GM21786 (cell line): Measurements from ENCODE around the gene CALU.

Experiments
- ATAC-seq: cut with Tn5 transposase; IDR thresholded peaks from one replicate; pipeline ENCODE4 v1.9.1; 2021; ENCODE audit not compliant: unreplicated experiment

CALU gene

GRCh38 chr7:128739048-128739962 lies at the start of gene CALU:
TSS of gene CALU (plus strand) at chr7:128739359. CDS start at chr7:128748584, 9,225 bp downstream.
- ATAC-seq = peak; percentile 99

- ATAC-seq = no peak
These were observed 47.9 kb upstream of the CALU start for GRCh38 chr7:128691227-128691626.

DNA sequence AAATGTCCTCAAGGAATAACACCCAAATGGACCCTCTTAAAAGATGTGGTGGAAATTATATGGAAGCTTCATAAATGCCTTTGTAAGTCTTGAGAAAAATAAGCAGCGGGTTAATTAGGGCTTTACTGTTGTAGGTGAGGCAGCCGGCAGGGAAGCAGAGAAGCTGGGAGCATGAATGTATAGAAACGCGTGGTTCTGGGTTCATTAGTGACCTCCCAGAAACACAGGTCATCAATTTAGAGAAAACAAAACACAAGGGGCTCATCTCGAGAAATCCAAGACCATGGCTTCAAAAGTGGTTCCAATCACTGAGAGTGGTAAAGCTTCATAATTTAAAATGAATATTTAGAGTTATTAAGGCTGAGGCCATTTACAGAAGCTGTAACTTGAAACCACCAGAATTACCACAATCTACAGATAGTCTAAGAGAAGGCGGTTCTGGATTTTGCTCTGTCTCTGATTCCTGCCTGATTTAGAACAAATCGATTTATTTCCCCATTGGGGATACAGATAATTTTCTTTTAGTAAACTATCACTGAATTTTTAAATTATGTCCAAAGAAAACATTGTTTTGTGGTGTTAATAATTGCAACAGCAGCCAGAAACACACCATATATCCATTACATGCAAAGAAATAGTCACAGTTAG lies 46.4 kb upstream of the CALU start:
- ATAC-seq = no peak

- ATAC-seq = no peak
These were observed 45.7 kb upstream of the CALU start for GRCh38 chr7:128693373-128694015.

GRCh38 chr7:128694738-128695137 lies 44.4 kb upstream of the CALU start:
- ATAC-seq = no peak

DNA sequence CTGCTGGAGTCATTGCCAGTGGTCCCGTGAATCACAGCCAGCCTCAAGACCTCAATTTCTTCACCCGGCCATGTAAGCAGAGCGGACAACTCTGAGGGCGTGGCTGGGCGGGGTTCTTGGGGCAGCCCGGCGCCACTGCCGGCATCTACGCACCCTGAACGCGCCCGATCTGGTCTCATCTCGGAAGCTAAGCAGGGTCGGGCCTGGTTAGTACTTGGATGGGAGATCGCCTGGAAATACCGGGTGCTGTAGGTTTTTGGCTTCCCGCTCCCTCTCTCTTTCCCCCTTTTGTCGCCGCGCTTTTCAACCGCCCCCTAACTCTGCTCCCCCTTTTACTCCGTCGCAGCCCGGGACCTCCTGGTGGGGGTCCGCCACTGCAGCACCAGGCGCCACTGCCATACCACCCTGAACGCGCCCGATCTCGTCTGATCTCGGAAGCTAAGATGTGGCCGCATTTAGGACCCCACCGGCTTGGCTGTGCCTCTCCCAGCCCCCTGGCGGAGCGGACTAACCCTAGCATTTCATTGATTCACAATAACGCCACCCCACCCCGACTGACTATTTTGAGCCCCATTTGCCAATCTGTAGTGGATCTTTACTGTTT lies 41.8 kb upstream of the CALU start:
- ATAC-seq = no peak

DNA sequence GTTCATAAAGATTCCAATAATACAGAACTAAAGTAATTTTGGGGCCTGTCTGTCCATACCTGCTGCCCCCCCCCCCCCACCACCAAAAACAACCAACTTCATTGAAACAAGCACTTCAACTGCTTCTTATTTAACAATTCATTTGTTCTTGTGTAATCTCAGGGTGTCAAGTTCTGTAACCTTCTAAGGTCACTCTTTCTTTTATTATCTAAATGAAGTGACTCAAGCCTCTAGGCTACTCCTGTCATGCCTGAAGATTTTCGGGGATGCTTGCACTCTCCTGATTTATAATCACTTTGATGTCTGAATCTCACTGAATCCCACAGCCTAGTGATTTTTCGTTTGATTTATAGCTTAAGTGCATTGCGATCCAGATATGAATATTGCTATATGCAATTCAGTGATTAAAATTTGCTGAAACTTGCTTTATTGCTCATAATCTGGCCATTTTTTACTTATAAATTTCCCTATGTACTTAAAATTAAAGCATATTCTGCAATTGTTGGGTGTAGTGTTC lies 39.9 kb upstream of the CALU start:
- ATAC-seq = no peak

DNA sequence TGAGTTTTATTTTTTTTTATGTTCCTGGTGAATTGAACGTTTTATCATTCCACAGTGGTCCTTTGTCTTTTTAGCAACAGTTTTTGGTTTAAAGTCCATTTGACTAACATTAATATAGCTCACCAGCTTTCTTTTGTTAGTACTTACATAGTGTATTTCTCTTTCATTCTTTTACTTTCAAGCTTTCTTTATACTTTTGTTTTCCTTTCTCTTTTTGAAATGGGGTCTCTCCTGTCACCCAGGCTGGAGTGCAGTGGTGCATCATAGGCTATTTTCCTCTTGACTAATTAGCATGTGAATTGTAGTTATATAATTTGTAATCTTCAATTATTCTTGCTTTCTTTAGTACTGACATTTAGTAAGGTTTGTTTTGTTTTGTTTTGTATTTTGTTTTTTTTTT lies 39.3 kb upstream of the CALU start:
- no peak for ATAC-seq

- no peak for ATAC-seq
These were observed 37.9 kb upstream of the CALU start for GRCh38 chr7:128701062-128701785.

DNA sequence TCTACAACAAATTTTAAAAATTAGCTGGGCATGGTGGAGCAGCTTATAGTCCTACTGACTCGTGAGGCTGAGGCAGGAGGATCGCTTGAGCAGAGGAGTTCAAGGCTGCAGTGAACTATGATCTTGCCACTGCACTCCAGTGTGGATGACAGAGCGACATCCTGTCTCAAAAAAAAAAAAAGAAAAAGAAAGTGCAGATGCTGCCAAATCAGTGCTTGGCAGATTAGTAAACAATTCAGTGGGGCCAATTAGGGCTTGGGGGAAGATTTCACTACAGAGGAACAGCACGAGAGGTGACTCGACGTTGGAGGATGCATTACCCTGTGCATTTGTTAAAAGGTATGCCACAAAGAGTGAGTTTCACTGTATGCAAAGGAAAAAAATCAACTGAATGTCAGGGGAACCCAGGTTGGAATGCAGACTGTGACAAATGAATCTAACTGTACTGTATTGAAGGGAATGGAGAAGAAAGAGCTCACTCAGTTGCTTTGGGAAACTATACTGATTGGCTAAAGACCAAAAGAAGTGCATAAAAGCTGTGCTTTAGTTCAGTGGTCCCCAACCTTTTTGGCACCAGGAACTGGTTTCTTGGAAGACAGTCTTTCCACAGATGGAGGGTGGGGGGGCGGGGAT lies 35.4 kb upstream of the CALU start:
- ATAC-seq = no peak

DNA sequence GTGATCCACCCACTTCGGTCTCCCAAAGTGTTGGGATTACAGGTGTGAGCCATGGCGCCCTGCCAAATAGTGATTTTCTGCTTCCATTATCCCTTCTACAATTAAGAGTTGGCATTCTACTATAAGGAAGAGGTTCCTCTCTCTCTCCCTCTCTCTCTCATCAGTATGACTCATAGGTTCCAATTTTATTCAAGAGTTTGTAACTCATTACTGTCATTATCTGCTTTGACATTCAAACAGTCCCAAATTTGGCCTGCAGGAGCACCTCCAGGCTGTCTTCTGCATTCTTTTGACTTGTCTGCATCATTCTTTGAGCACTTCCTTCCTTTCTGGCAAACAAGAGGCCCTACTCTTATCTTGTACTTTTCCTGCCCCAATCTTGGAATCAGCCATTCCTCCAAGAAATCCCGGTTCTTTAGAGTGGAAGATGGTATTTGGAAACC lies 33.2 kb upstream of the CALU start:
- no peak for ATAC-seq

DNA sequence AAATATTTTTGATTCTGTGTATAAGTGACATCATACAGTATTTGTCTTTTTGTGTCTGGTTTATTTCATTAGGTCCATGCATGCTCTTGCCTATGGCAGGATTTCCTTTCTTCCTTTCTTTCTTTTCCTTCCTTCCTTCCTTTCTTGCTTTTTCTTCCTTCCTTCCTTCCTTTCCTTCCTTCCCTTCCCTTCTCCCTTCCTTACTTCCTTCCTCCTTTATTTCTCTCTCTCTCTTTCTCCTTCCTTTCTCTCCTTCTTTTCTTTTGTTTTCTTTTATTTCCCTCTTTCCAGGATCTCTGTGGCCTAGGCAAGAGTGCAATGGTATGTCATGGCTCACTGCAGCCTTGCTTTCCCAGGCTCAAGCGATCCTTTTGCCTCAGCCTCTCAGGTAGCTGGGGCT lies 31.4 kb upstream of the CALU start:
- no peak for ATAC-seq

DNA sequence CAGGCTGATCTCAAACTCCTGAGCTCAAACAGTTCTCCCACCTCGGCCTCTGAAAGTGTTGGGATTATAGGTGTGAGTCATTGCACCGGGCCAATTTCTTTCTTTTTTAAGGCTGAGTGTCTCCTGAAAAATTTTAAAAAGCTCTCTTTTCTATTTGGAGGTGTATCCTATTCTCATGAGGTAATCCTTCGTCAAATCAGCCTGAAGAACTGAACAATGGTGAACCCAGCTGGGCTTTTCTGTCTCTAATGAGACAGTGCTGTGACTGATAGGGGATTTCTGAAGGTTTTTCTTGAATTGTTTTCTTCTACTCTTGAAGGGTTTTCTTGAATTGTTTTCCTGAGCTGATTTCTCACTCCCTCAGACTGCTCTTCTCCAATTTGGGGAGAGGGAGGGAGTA lies 30.9 kb upstream of the CALU start:
- ATAC-seq = no peak

GRCh38 chr7:128708824-128709223 lies 30.3 kb upstream of the CALU start:
- ATAC-seq = no peak

GRCh38 chr7:128710481-128710880 lies 28.7 kb upstream of the CALU start:
- no peak for ATAC-seq

GRCh38 chr7:128713794-128714193 lies 25.4 kb upstream of the CALU start:
- no peak for ATAC-seq

- no peak for ATAC-seq
These were observed 24.3 kb upstream of the CALU start for GRCh38 chr7:128714701-128715495.

DNA sequence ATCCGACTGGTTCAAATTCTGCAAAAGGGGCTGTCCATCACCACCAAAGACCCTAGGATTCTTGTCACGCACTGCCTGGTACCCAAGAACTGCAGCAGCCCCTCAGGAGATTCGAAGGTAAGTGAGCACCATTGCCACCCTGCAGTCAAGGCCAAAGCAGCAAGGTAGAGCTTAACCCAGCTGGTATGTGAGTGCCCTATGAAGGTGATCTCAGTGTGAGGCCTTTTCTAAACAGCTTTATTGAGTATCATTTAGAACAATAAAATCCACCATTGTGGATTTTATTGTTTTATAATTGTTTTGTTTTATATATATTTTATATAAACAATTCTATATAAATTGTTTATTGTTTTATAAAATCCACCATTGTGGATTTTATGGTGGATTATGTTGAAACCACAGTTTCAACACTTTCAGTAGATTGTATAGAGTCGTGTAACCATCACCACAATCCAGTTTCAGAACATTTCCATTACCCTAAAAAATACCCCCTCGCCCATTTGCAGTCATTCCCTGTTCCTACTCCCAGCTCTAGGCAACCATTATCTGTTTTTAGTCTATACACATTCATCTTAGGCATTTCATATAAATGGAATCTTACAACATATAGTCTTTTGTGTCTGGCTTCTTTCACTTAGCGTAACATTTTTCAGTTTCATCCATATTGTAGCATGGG lies 20.1 kb upstream of the CALU start:
- ATAC-seq = no peak

- no peak for ATAC-seq
These were observed 17.8 kb upstream of the CALU start for GRCh38 chr7:128721376-128721775.
